ENCODE measurements around the gene CPED1. TPM values are rescaled to one million over a fixed set of nuclear protein-coding genes. Genes with fewer than 3 reads are reported as not detected.

Gene CPED1
- total RNA-seq, 1 donor from 2014 or later = 3.9 TPM

DNA sequence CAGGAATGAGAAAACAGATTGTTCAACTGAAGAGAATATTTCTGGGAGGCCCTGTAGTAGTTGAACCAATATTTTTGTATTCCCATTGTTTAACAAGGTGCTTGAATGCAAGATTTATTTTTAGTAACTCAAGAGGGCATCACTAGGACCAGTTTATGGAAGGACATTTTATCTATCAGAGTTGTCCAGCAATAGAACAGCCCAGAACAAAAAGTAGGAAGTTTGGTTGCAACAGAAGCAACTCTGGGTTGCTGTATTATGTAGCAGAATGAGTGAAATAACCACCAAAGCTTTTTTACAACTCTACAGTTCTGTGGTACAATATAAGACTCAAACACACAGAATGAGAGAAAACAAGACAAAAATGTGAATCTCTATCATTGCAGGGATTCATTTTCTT, 34.7 kb downstream of the CPED1 start:
- Mint-ChIP-seq H3K9me3 (ENCODE audit: unreplicated experiment) (no peaks in the 10 kb centered on the region), H3K27me3 (ENCODE audit: unreplicated experiment) (no peaks in the 10 kb centered on the region), H3K27ac (ENCODE audit: unreplicated experiment) (peak overlapping the region; percentile 70), H3K4me1 (ENCODE audit: unreplicated experiment) (peaks cover 62% of the 10 kb centered on the region), H3K36me3 (ENCODE audit: unreplicated experiment) (no peaks in the 10 kb centered on the region), H3K4me3 (ENCODE audit: unreplicated experiment) (peak overlapping the region; percentile 34)
- no peak for DNase-seq (ENCODE audit: extremely low spot score, unreplicated experiment)
- TF ChIP-seq, protein P1, sequence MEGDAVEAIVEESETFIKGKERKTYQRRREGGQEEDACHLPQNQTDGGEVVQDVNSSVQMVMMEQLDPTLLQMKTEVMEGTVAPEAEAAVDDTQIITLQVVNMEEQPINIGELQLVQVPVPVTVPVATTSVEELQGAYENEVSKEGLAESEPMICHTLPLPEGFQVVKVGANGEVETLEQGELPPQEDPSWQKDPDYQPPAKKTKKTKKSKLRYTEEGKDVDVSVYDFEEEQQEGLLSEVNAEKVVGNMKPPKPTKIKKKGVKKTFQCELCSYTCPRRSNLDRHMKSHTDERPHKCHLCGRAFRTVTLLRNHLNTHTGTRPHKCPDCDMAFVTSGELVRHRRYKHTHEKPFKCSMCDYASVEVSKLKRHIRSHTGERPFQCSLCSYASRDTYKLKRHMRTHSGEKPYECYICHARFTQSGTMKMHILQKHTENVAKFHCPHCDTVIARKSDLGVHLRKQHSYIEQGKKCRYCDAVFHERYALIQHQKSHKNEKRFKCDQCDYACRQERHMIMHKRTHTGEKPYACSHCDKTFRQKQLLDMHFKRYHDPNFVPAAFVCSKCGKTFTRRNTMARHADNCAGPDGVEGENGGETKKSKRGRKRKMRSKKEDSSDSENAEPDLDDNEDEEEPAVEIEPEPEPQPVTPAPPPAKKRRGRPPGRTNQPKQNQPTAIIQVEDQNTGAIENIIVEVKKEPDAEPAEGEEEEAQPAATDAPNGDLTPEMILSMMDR (IDR thresholded peaks at IDR 0.05) = no peak

DNA sequence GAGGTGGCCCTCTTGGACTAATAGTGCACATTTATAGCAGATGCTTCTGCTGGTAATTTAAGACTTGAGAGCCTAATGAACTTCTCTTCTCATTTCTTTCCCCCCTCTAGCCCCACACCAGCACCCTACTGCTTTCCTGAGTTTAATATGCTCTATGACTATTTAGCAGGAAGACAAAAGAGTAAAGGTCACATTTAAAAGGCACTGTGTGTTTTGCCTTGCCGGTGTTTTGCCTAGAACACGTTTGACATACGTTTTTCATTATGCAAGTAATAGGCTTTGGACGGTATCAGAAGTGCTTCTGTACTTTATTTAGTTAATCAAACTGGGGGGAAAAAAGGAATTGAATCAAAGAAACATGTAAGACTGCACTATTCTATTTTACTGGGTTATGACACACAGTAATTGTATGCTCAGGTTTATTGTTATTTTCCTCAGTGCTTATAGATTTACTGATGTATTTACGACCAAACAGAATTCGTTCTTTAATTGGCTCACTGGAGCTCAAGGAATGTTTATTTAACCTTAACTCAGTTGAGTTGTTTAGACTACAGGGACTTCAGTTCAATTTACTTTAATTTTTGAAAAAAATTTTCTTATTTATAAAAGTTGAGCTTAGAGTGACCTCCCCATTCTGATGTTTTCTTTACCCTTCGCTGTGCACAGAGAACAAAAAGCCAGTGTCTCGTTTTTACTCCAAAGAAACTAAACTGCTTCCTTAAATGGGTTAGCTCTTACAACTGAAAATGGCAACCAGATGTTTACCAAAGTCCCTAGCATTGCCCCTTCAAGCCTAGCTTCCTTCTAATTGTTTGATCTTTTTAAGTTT, 35.4 kb downstream of the CPED1 start:
- no peak for DNase-seq (ENCODE audit: extremely low spot score, unreplicated experiment)
- no peaks in the 10 kb centered on the region for H3K27me3 Mint-ChIP-seq (ENCODE audit: unreplicated experiment)
- no peaks in the 10 kb centered on the region for H3K9me3 Mint-ChIP-seq (ENCODE audit: unreplicated experiment)
- H3K27ac Mint-ChIP-seq (ENCODE audit: unreplicated experiment) = peak overlapping the region; percentile 70
- TF ChIP-seq, protein P1 (IDR thresholded peaks at IDR 0.05) = no peak
- H3K4me3 Mint-ChIP-seq (ENCODE audit: unreplicated experiment) = peak overlapping the region; percentile 34
- no peaks in the 10 kb centered on the region for H3K36me3 Mint-ChIP-seq (ENCODE audit: unreplicated experiment)
- H3K4me1 Mint-ChIP-seq (ENCODE audit: unreplicated experiment) = peaks cover 56% of the 10 kb centered on the region

DNA sequence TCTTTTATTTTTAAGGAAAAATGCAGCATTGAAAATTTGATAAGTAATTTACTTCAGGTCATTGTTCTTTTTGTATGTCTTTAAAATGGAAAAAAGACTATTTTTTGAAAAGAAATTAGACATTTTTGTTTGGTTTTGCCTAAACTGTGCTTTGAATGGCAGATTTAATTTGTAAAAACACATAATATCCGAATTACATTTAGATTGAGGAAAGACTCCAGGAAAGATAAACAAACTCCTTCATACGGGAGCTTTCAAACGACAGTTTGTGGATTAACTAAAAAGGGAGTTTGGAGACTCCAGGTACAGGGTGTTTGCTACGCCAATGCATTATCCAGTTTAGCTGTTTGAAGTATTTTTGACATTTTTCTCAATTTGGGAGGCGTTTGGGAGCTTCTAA, 36.1 kb downstream of the CPED1 start:
- Mint-ChIP-seq H3K9me3 (ENCODE audit: unreplicated experiment) (no peaks in the 10 kb centered on the region), H3K36me3 (ENCODE audit: unreplicated experiment) (no peaks in the 10 kb centered on the region), H3K27me3 (ENCODE audit: unreplicated experiment) (no peaks in the 10 kb centered on the region), H3K27ac (ENCODE audit: unreplicated experiment) (peak overlapping the region; percentile 70), H3K4me1 (ENCODE audit: unreplicated experiment) (peaks cover 52% of the 10 kb centered on the region), H3K4me3 (ENCODE audit: unreplicated experiment) (no peak overlapping the region)
- no peak for DNase-seq (ENCODE audit: extremely low spot score, unreplicated experiment)
- TF ChIP-seq, protein P1 (IDR thresholded peaks at IDR 0.05) = no peak

DNA sequence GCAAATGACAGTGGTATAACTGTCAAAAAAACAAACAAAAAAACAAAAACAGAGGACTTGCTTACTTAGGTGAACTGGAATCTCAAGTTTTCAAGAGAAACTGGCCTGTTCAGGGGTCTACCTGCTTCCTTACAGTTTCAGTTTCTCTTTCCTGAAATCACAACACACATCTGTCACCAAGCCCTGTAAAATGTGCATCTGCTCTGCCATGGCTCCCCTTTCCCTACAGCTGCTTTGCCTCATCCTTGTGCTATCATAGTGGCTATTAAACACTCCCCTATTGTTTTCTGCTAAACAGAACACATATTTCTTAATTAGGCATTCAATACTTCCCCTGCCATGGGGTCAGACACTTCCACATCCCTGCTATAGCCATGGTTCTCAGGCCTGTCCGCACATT, 37.6 kb downstream of the CPED1 start:
- H3K27me3 Mint-ChIP-seq (ENCODE audit: unreplicated experiment) = no peaks in the 10 kb centered on the region
- H3K9me3 Mint-ChIP-seq (ENCODE audit: unreplicated experiment) = no peaks in the 10 kb centered on the region

DNA sequence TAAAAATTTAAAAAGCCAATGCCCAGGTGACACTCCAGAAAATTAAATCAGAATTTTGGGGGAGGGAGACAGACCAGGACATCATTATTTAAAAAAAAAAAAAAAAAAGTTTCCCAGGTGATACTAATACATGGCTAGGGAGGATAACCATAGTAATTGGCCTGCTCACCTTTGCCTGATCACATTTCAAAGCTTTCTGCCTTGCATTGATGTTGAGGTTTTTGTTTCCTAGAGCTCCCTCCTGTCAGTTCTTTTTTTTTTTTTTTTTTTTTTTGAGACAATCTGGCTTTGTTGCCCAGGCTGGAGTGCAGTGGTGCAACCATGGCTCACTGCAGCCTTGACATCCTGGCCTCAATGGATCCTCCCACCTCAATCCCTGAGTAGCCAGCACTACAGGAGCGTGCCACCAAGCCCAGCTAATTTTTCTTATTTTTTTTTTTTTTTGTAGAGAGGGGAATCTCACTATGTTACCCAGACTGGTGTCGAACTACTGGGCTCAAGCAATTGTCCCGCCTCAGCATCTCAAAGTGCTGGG, 38.1 kb downstream of the CPED1 start:
- Mint-ChIP-seq H3K4me1 (ENCODE audit: unreplicated experiment) (peaks cover 37% of the 10 kb centered on the region), H3K4me3 (ENCODE audit: unreplicated experiment) (no peak overlapping the region), H3K27me3 (ENCODE audit: unreplicated experiment) (no peaks in the 10 kb centered on the region), H3K36me3 (ENCODE audit: unreplicated experiment) (no peaks in the 10 kb centered on the region), H3K9me3 (ENCODE audit: unreplicated experiment) (no peaks in the 10 kb centered on the region), H3K27ac (ENCODE audit: unreplicated experiment) (no peak overlapping the region)
- no peak for DNase-seq (ENCODE audit: extremely low spot score, unreplicated experiment)
- TF ChIP-seq, protein P1 (IDR thresholded peaks at IDR 0.05) = no peak

More for the DNA sequence above, 37.6 kb downstream of the CPED1 start:
- TF ChIP-seq, protein P1 (IDR thresholded peaks at IDR 0.05) = no peak
- H3K36me3 Mint-ChIP-seq (ENCODE audit: unreplicated experiment) = no peaks in the 10 kb centered on the region
- DNase-seq (ENCODE audit: extremely low spot score, unreplicated experiment) = no peak
- H3K27ac Mint-ChIP-seq (ENCODE audit: unreplicated experiment) = no peak overlapping the region
- no peak overlapping the region for H3K4me3 Mint-ChIP-seq (ENCODE audit: unreplicated experiment)
- peaks cover 41% of the 10 kb centered on the region for H3K4me1 Mint-ChIP-seq (ENCODE audit: unreplicated experiment)

Data from osteocyte (in vitro differentiated cells).